Esophagus squamous epithelium (tissue), 5 donors: ENCODE results near the gene KNOP1. TPM values are rescaled to one million over a fixed set of nuclear protein-coding genes. Genes with fewer than 3 reads are reported as not detected.
"Not testable (repeated sequence)": the region's sequence is repeated elsewhere in the genome, so short reads cannot be mapped to it uniquely, and the experiment has no call there.

Source experiments
- DNase-seq: peaks from one replicate; lab custom pipeline; 2025; lab: John Stamatoyannopoulos, UW
- H3K27ac ChIP-seq, 4 donors: fragments of 200-600 bp; sonication (generic); one replicate each; pipeline ENCODE4 v1.5.1; 2016 to 2019; ENCODE audit warnings: mild to moderate bottlenecking in 1 of 4
- H3K27me3 ChIP-seq, 4 donors: fragments of 200-600 bp; sonication (generic); 1 replicate in 3 of 4; 2 replicates in 1 of 4; pipeline versions ENCODE4 v1.5.1 to v1.6.0; 2017 to 2021; ENCODE audit warnings: antibody characterized with exemption in 1 of 4
- H3K36me3 ChIP-seq, 3 donors: fragments of 200-600 bp; sonication (generic); one replicate each; pipeline ENCODE4 v1.5.1; 2016 to 2019
- H3K4me1 ChIP-seq, 3 donors: fragments of 200-600 bp; sonication (generic); one replicate each; pipeline ENCODE4 v1.5.1; 2017 to 2019
- H3K4me3 ChIP-seq, 4 donors: fragments of 200-600 bp; sonication (generic); 1 replicate in 3 of 4; 2 replicates in 1 of 4; pipeline ENCODE4 v1.5.1; 2016 to 2019; ENCODE audit warnings: mild to moderate bottlenecking in 2 of 4, moderate library complexity in 1 of 4
- H3K9me3 ChIP-seq, 3 donors: fragments of 200-600 bp; sonication (generic); one replicate each; pipeline ENCODE4 v1.5.1; 2016 to 2019
- CTCF ChIP-seq, 6 experiments: fragments of 450-650 bp in 4 of 6; fragments of 200-600 bp in 2 of 6; sonication (generic) in 2 of 6; IDR thresholded peaks; one replicate each; pipeline ENCODE4 v1.5.1; 2016 to 2019; ENCODE audit warnings: antibody characterized with exemption in 6 of 6, mild to moderate bottlenecking in 4 of 6, moderate library complexity in 4 of 6
- POLR2A ChIP-seq, 4 donors: fragments of 450-650 bp; IDR thresholded peaks; one replicate each; pipeline ENCODE4 v1.6.1; 2017; ENCODE audit warnings: antibody characterized with exemption in 4 of 4, mild to moderate bottlenecking in 4 of 4, moderate library complexity in 3 of 4
- WGBS, 2 donors: methylation state at CpG; one replicate each; pipeline ENCODE4 v1.1.5; 2018; 5-methylcytosine and 5-hydroxymethylcytosine counted together
- intact Hi-C: fragments of 100-400 bp; cut with DNase I; formaldehyde crosslinking; loops from one replicate; pipeline ENCODE4 v1.15.0; 2022
- total RNA-seq, 4 donors: library from RNA; depleted of rRNA; stranded (reverse); fragments of >200 nt; gene quantifications; one replicate each; pipeline ENCODE4 v1.1.0, GENCODE V29; 2016
- donor health status: DM: yes; HTN: yes; CAD: no.

The KNOP1 gene
- total RNA-seq, 4 donors from 2014 or later: 9.0 to 14.3 (median 11.7) TPM

- TF ChIP-seq CTCF (IDR thresholded peaks at IDR 0.05): no peak
- no peak for TF ChIP-seq POLR2A (IDR thresholded peaks at IDR 0.05)
- H3K4me3 ChIP-seq: no peak overlapping the region
- peaks cover 0 to 53% (median 0%) of the 10 kb centered on the region in 3 donors for H3K36me3 ChIP-seq
- no peaks in the 10 kb centered on the region for H3K27me3 ChIP-seq
- H3K27ac ChIP-seq: peak overlapping the region in 1 of 4 donors; percentile 36
- 50 to 58% methylated on average over 3 of the region's 3 CpGs for WGBS, 2 donors
- no peak for DNase-seq
- no peaks in the 10 kb centered on the region for H3K9me3 ChIP-seq
- H3K4me1 ChIP-seq: peaks cover 0 to 16% (median 0%) of the 10 kb centered on the region in 3 donors
- intact Hi-C loops: no loop called here
These were observed 51.5 kb downstream of the KNOP1 start for GRCh38 chr16:19666477-19666876.

- peaks cover 0 to 16% (median 0%) of the 10 kb centered on the region in 3 donors for H3K4me1 ChIP-seq
- H3K4me3 ChIP-seq, H3K27me3 ChIP-seq, intact Hi-C loops, DNase-seq, H3K27ac ChIP-seq, H3K9me3 ChIP-seq: not testable (repeated sequence)
- 92 to 98% methylated on average over 3 of the region's 3 CpGs for WGBS, 2 donors
- peaks cover 0 to 44% (median 0%) of the 10 kb centered on the region in 3 donors for H3K36me3 ChIP-seq
These were observed 52.7 kb downstream of the KNOP1 start for GRCh38 chr16:19665313-19665712.

- intact Hi-C loops: no loop called here
- Histone ChIP-seq H3K9me3 (no peaks in the 10 kb centered on the region), H3K27me3 (no peaks in the 10 kb centered on the region), H3K4me1 (peaks cover 0 to 16% (median 0%) of the 10 kb centered on the region in 3 donors), H3K36me3 (peaks cover 0 to 40% (median 0%) of the 10 kb centered on the region in 3 donors), H3K27ac (no peak overlapping the region), H3K4me3 (no peak overlapping the region)
- no peak for DNase-seq
- 96 to 98% methylated on average over 6 of the region's 6 CpGs for WGBS, 2 donors
- no peak for TF ChIP-seq CTCF (IDR thresholded peaks at IDR 0.05)
- TF ChIP-seq POLR2A (IDR thresholded peaks at IDR 0.05): no peak
These were observed 53.9 kb downstream of the KNOP1 start for GRCh38 chr16:19664166-19664565.

- no peak for TF ChIP-seq POLR2A (IDR thresholded peaks at IDR 0.05)
- TF ChIP-seq CTCF (IDR thresholded peaks at IDR 0.05): no peak
- H3K27me3 ChIP-seq: no peaks in the 10 kb centered on the region
- peaks cover 0 to 15% (median 0%) of the 10 kb centered on the region in 3 donors for H3K4me1 ChIP-seq
- intact Hi-C loops: no loop called here
- H3K36me3 ChIP-seq: peaks cover 0 to 46% (median 0%) of the 10 kb centered on the region in 3 donors
- no peak overlapping the region for H3K4me3 ChIP-seq
- DNase-seq: no peak
- no peaks in the 10 kb centered on the region for H3K9me3 ChIP-seq
- WGBS, 2 donors: 91 to 92% methylated on average over 7 of the region's 7 CpGs
- no peak overlapping the region for H3K27ac ChIP-seq
These were observed 55.7 kb downstream of the KNOP1 start for GRCh38 chr16:19662351-19662750.

GRCh38 chr16:19660432-19660831 is 57.6 kb downstream of the KNOP1 start:
- 79 to 100% methylated on average over 1 of the region's 1 CpG for WGBS, 2 donors
- intact Hi-C loops: no loop called here
- no peak for DNase-seq
- no peaks in the 10 kb centered on the region for H3K9me3 ChIP-seq
- no peak overlapping the region for H3K4me3 ChIP-seq
- H3K4me1 ChIP-seq: no peaks in the 10 kb centered on the region
- TF ChIP-seq CTCF (IDR thresholded peaks at IDR 0.05) (no peak), POLR2A (IDR thresholded peaks at IDR 0.05) (no peak)
- H3K27ac ChIP-seq: no peak overlapping the region
- H3K27me3 ChIP-seq: no peaks in the 10 kb centered on the region
- H3K36me3 ChIP-seq: peaks cover 0 to 64% (median 0%) of the 10 kb centered on the region in 3 donors

GRCh38 chr16:19659554-19659953 is 58.5 kb downstream of the KNOP1 start:
- Histone ChIP-seq H3K4me3 (no peak overlapping the region), H3K27ac (no peak overlapping the region), H3K27me3 (no peaks in the 10 kb centered on the region), H3K36me3 (peaks cover 0 to 73% (median 0%) of the 10 kb centered on the region in 3 donors), H3K9me3 (no peaks in the 10 kb centered on the region), H3K4me1 (no peaks in the 10 kb centered on the region)
- WGBS, 2 donors: 83% methylated on average over 1 of the region's 1 CpG; no CpG with 5 or more reads in 1 of the 2 donors
- intact Hi-C loops: no loop called here
- no peak for TF ChIP-seq POLR2A (IDR thresholded peaks at IDR 0.05)
- no peak for DNase-seq
